Diencephalon (tissue), 1 donor: ENCODE results near the gene MRPS17. TPM values are rescaled to one million over a fixed set of nuclear protein-coding genes. Genes with fewer than 3 reads are reported as not detected.

Experiments used
- total RNA-seq: library from RNA; depleted of rRNA; stranded (reverse); fragments of >200 nt; gene quantifications from one replicate; pipeline ENCODE4 v1.2.3, GENCODE V29; 2014

MRPS17 gene
- 27.7 TPM for total RNA-seq

DNA sequence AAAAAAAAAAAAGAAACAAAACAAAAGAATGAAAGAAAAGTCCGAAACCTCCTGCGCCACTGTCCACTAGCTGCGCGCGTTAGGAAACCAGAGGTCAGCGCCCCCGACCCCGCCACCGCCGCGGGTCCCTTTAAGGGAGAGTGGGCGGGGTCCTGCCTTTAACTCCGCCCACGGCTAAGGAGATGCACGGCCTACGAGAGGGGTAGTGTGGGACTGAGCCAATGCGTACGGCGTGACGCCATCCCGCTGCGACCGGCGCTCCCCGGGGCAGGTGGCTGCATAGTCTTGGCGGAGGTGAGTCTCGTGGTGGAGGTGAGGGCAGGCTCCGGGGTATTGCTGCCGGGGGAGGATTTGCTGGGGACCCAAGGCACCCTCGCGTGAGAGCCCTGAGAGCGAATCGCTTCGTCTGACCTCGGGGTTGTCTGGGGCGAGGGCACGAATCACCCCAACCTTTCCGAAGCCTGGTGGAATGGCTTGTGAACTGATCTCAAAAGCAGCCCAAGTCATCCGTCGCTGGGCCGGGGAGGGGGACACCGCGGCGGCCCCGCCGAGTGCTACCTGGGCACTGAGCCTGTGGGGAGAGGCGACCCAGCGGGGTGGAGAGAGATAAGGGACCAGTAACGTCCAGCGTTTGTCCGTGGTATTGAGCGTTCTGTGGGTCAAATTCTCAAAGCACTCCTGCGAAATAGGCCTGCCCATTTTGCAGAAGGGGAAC is at the start of gene MRPS17:
Gene MRPS17 (plus strand): TSS at position 241 of the 715 bp plus-strand sequence. CDS start 1,319 bp downstream, outside the sequence.

DNA sequence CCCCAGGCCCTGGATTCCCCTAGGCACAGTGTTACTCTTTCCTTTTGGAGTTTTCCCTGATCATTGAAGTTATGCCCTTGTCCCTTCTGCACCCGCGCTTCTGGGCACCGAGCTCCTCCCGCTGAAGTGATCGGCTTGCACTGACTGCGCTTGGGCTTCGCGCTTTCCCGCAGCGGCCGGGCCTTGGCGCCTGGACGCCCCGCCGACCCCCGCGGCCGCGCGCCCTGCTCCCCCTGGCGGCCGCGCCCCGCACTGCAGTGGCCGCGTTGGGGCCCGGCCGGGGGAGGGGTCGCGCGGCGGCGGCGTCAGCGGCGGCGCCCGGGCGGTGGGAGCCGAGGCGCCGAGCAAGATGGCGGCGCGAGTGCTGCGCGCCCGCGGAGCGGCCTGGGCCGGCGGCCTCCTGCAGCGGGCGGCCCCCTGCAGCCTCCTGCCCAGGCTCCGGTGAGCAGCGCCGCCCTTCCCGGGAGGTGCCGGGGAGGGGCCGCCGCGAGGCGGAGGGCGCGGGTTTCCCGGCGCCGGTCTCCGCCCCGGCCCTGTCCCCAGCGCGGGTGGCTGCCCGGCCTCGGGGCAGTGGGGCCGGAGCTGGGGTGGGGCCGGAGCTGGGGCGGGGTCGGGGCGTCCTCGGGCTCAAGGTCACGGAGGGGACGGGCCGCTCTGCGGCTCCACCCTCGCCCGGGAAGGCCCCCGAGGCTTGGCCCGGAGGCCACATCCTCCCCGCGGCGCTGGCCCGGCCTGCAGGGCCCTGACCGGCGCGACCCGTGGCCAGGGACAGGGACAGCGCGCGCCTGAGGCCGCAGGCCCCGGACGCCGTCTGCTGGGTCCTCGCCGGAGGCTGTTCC is 12.8 kb downstream of the MRPS17 start, which contains the start of gene NIPSNAP2:
Gene NIPSNAP2 (plus strand): TSS at position 325 of the 839 bp plus-strand sequence. CDS start 25 bp downstream, at position 350.

Other genes starting within 250 kb of the MRPS17 start
- under 0.01 TPM for gene SEPTIN14, start 89.1 kb upstream of the MRPS17 start, total RNA-seq
- 54.4 TPM for gene ZNF713, start 64.4 kb upstream of the MRPS17 start, total RNA-seq
- gene NIPSNAP2, start 12.7 kb downstream of the MRPS17 start, total RNA-seq = 58.6 TPM
- 28.8 TPM for gene PSPH, start 99.6 kb downstream of the MRPS17 start, total RNA-seq
- gene CCT6A, start 99.9 kb downstream of the MRPS17 start, total RNA-seq = 182 TPM
- gene SUMF2, start 112.4 kb downstream of the MRPS17 start, total RNA-seq = 103 TPM
- 7.2 TPM for gene PHKG1, start 141.1 kb downstream of the MRPS17 start, total RNA-seq
- gene CHCHD2, start 154.6 kb downstream of the MRPS17 start, total RNA-seq = 160 TPM
- 3.0 TPM for gene NUPR2, start 164.5 kb downstream of the MRPS17 start, total RNA-seq